H7 (cell line): ENCODE results near the gene CMTM4. TPM values are rescaled to one million over a fixed set of nuclear protein-coding genes. Genes with fewer than 3 reads are reported as not detected.

Experiments used
- total RNA-seq: library from RNA; depleted of rRNA; stranded (reverse); fragments of >200 nt; shearing (Covaris generic); gene quantifications from 2 replicates; pipeline ENCODE4 v1.2.3, GENCODE V29; 2014; rRNA removed

CMTM4 gene
- total RNA-seq, 1 experiment from 2014 or later: 23.2 TPM

Other genes with a start within 250 kb of the CMTM4 start
- gene TK2, start 146.6 kb downstream of the CMTM4 start, total RNA-seq: 7.9 and 10.1 TPM in 2 replicates
- gene CKLF, start 144.2 kb downstream of the CMTM4 start, total RNA-seq: 34.7 and 35.0 TPM in 2 replicates
- 1.4 and 2.1 TPM in 2 replicates for gene CMTM1, start 130.3 kb downstream of the CMTM4 start, total RNA-seq
- 0.48 TPM in 1 of 2 replicates, not detected in the other for gene CMTM2, start 117.3 kb downstream of the CMTM4 start, total RNA-seq
- gene CMTM3, start 92.0 kb downstream of the CMTM4 start, total RNA-seq: 12.5 and 18.6 TPM in 2 replicates
- gene DYNC1LI2, start 54.9 kb upstream of the CMTM4 start, total RNA-seq: 52.9 and 65.0 TPM in 2 replicates
- gene TERB1, start 104.8 kb upstream of the CMTM4 start, total RNA-seq: 0.11 TPM in 1 of 2 replicates, not detected in the other
- gene NAE1, start 134.2 kb upstream of the CMTM4 start, total RNA-seq: 149 and 165 TPM in 2 replicates
- 0.48 and 0.78 TPM in 2 replicates for gene CA7, start 147.7 kb upstream of the CMTM4 start, total RNA-seq
- gene PDP2, start 183.8 kb upstream of the CMTM4 start, total RNA-seq: 10.5 and 23.7 TPM in 2 replicates
- not detected in 2 replicates for gene CDH16, start 222.1 kb upstream of the CMTM4 start, total RNA-seq
- 0.10 TPM in 1 of 2 replicates, not detected in the other for gene RRAD, start 228.8 kb upstream of the CMTM4 start, total RNA-seq
- gene CIAO2B, start 237.7 kb upstream of the CMTM4 start, total RNA-seq: 91.1 TPM in 2 replicates
- gene CES2, start 238.8 kb upstream of the CMTM4 start, total RNA-seq: 8.3 and 13.0 TPM in 2 replicates